ENCODE data around the gene TFPI. TPM values are rescaled to one million over a fixed set of nuclear protein-coding genes. Genes with fewer than 3 reads are reported as not detected.
"Not testable (repeated sequence)": the region's sequence is repeated elsewhere in the genome, so short reads cannot be mapped to it uniquely, and the experiment has no call there.

The TFPI gene
- total and polyA plus RNA-seq, 2 donors (not counting 1 experiment from before 2014, with no cell fraction given), result not detected

GRCh38 chr2:187573722-187574121, 19.5 kb upstream of the TFPI start:
- Mint-ChIP-seq H3K4me3 (no peak overlapping the region), H3K27me3 (no peaks in the 10 kb centered on the region), H3K27ac (no peak overlapping the region), H3K4me1 (no peaks in the 10 kb centered on the region), H3K9me3 (ENCODE audit: insufficient read depth) (peaks cover 6% of the 10 kb centered on the region)
- ATAC-seq (ENCODE audit: low read depth) (no peak), DNase-seq (no peak)
- H3K36me3 ChIP-seq (replicated peaks in 1 of 2; ENCODE audit: control extremely low read depth in 1 of 2, control insufficient read depth in 1 of 2, extremely low read depth in 1 of 2, insufficient read depth in 2 of 2, low read length in 1 of 2), result no peaks in the 10 kb centered on the region
- H3K9me3 ChIP-seq (ENCODE audit: control extremely low read depth in 1 of 3, control insufficient read depth in 2 of 3, insufficient read depth in 1 of 3, low read length in 2 of 3), result peaks cover 0 to 2% (median 0%) of the 10 kb centered on the region in 3 donors
- no peak overlapping the region for H3K4me2 ChIP-seq (replicated peaks; ENCODE audit: low read depth, low read length, poor library complexity, severe bottlenecking)
- TF ChIP-seq CTCF (IDR thresholded peaks at IDR 0.05) (no peak), EZH2 (IDR thresholded peaks at IDR 0.05; ENCODE audit: borderline replicate concordance, insufficient read depth, low read depth, low read length, poor library complexity, severe bottlenecking) (no peak)
- H3K4me3 ChIP-seq (ENCODE audit: control extremely low read depth in 1 of 5, extremely low read depth in 1 of 5, insufficient read depth in 1 of 5, low read depth in 2 of 5, low read length in 4 of 5), result no peak overlapping the region
- H3K9ac ChIP-seq (ENCODE audit: low read length), result no peak overlapping the region
- no peak overlapping the region for H3K27ac ChIP-seq (ENCODE audit: low read length in 2 of 2)
- no CpG with 5 or more reads among the region's 2 CpGs for WGBS (ENCODE audit: insufficient coverage)
- no peaks in the 10 kb centered on the region for H3K79me2 ChIP-seq (ENCODE audit: control insufficient read depth, insufficient read depth, low read length)
- H4K20me1 ChIP-seq (ENCODE audit: control insufficient read depth, insufficient read depth, low read length, poor library complexity, severe bottlenecking), result no peaks in the 10 kb centered on the region
- no peaks in the 10 kb centered on the region for H3K4me1 ChIP-seq (ENCODE audit: control insufficient read depth in 2 of 2, insufficient read depth in 2 of 2, low read length in 2 of 2)
- intact Hi-C loops (cut with micrococcal nuclease), result no loop called here
- no peaks in the 10 kb centered on the region for H3K27me3 ChIP-seq (replicated peaks in 1 of 4; ENCODE audit: control extremely low read depth in 1 of 4, control insufficient read depth in 3 of 4, insufficient read depth in 4 of 4, low read length in 3 of 4)
- ChIA-PET POLR2A (no interaction called here), CTCF (no interaction called here)
- no peak overlapping the region for H2AFZ ChIP-seq (ENCODE audit: insufficient read depth, low read depth, low read length, poor library complexity, severe bottlenecking)

GRCh38 chr2:187571996-187572395, 17.8 kb upstream of the TFPI start:
- H3K27me3 Mint-ChIP-seq; CTCF ChIA-PET; H3K9ac ChIP-seq (ENCODE audit: low read length); ATAC-seq (ENCODE audit: low read depth); POLR2A ChIA-PET; H3K4me3 Mint-ChIP-seq; H3K4me1 Mint-ChIP-seq; H2AFZ ChIP-seq (ENCODE audit: insufficient read depth, low read depth, low read length, poor library complexity, severe bottlenecking); H3K27me3 ChIP-seq (replicated peaks in 1 of 4; ENCODE audit: control extremely low read depth in 1 of 4, control insufficient read depth in 3 of 4, insufficient read depth in 4 of 4, low read length in 3 of 4); H3K4me2 ChIP-seq (replicated peaks; ENCODE audit: low read depth, low read length, poor library complexity, severe bottlenecking); intact Hi-C loops (cut with micrococcal nuclease); H3K27ac ChIP-seq (ENCODE audit: low read length in 2 of 2); H3K27ac Mint-ChIP-seq; H3K4me1 ChIP-seq (ENCODE audit: control insufficient read depth in 2 of 2, insufficient read depth in 2 of 2, low read length in 2 of 2); DNase-seq; H3K9me3 ChIP-seq (ENCODE audit: control extremely low read depth in 1 of 3, control insufficient read depth in 2 of 3, insufficient read depth in 1 of 3, low read length in 2 of 3); H3K79me2 ChIP-seq (ENCODE audit: control insufficient read depth, insufficient read depth, low read length); H4K20me1 ChIP-seq (ENCODE audit: control insufficient read depth, insufficient read depth, low read length, poor library complexity, severe bottlenecking); H3K36me3 ChIP-seq (replicated peaks in 1 of 2; ENCODE audit: control extremely low read depth in 1 of 2, control insufficient read depth in 1 of 2, extremely low read depth in 1 of 2, insufficient read depth in 2 of 2, low read length in 1 of 2); H3K4me3 ChIP-seq (ENCODE audit: control extremely low read depth in 1 of 5, extremely low read depth in 1 of 5, insufficient read depth in 1 of 5, low read depth in 2 of 5, low read length in 4 of 5); H3K9me3 Mint-ChIP-seq (ENCODE audit: insufficient read depth): not testable (repeated sequence)
- 83% methylated on average over 2 of the region's 5 CpGs for WGBS (ENCODE audit: insufficient coverage)
